Measurements from ENCODE around the gene CAPN15.

The CAPN15 gene

GRCh38 chr16:546909-547770 is 19.6 kb downstream of the CAPN15 start:
- no peak for DNase-seq (ENCODE audit: low spot score)

GRCh38 chr16:548586-548985 is 21.1 kb downstream of the CAPN15 start:
- no peak for DNase-seq (ENCODE audit: low spot score)

- no peak for DNase-seq (ENCODE audit: low spot score)
These were observed 22.2 kb downstream of the CAPN15 start for GRCh38 chr16:549544-550263.

GRCh38 chr16:551210-551609 is 23.7 kb downstream of the CAPN15 start:
- DNase-seq (ENCODE audit: low spot score): no peak

GRCh38 chr16:552171-552570 is 24.7 kb downstream of the CAPN15 start:
- no peak for DNase-seq (ENCODE audit: low spot score)

GRCh38 chr16:553601-554296 is 26.2 kb downstream of the CAPN15 start:
- DNase-seq (ENCODE audit: low spot score): no peak

- no peak for DNase-seq (ENCODE audit: low spot score)
These were observed 26.7 kb downstream of the CAPN15 start for GRCh38 chr16:554297-554621.

GRCh38 chr16:554640-555365 is 27.3 kb downstream of the CAPN15 start:
- DNase-seq (ENCODE audit: low spot score): no peak

GRCh38 chr16:555528-556473 is 28.3 kb downstream of the CAPN15 start:
- DNase-seq (ENCODE audit: low spot score): no peak

GRCh38 chr16:556474-557173 is 29.1 kb downstream of the CAPN15 start:
- no peak for DNase-seq (ENCODE audit: low spot score)

- no peak for DNase-seq (ENCODE audit: low spot score)
These were observed 30.2 kb downstream of the CAPN15 start for GRCh38 chr16:557463-558297.

GRCh38 chr16:558298-559020 is 30.9 kb downstream of the CAPN15 start:
- no peak for DNase-seq (ENCODE audit: low spot score)

- DNase-seq (ENCODE audit: low spot score): no peak
These were observed 31.5 kb downstream of the CAPN15 start for GRCh38 chr16:559021-559380.

- no peak for DNase-seq (ENCODE audit: low spot score)
These were observed 32.1 kb downstream of the CAPN15 start for GRCh38 chr16:559411-560203.

- no peak for DNase-seq (ENCODE audit: low spot score)
These were observed 32.7 kb downstream of the CAPN15 start, which contains the start of gene PRR35 for GRCh38 chr16:560204-560700. TSS of gene PRR35 (plus strand) at chr16:560394. CDS start at chr16:563295, 2,901 bp downstream.

GRCh38 chr16:560701-561412 is 33.3 kb downstream of the CAPN15 start:
- no peak for DNase-seq (ENCODE audit: low spot score)

GRCh38 chr16:561413-561794 is 33.9 kb downstream of the CAPN15 start:
- DNase-seq (ENCODE audit: low spot score): no peak
